GM12878 (cell line): ENCODE data around the gene EXD3. TPM values are rescaled to one million over a fixed set of nuclear protein-coding genes. Genes with fewer than 3 reads are reported as not detected.

Experiments
- ATAC-seq: fragments of 200-7000 bp; cut with Tn5 transposase; 3 replicates; pipeline ENCODE4 v1.9.1; 2020; ENCODE audit warnings: mild to moderate bottlenecking, moderate library complexity
- BruUV-seq: library from RNA; stranded (reverse); fragments of 400-500 nt; replicated peaks from 2 replicates; lab custom pipeline; 2021; lab: Mats Ljungman, UMichigan
- CTCF ChIA-PET: fragments of 300-600 bp; sonication (Branson Sonifier 250); formaldehyde crosslinking; extraction: SDS; loops from one replicate; lab custom pipeline; 2021; ENCODE audit warnings: inconsistent platforms; lab: Yijun Ruan, JAX
- POLR2A ChIA-PET: fragments of 350-600 bp; formaldehyde crosslinking; extraction: SDS; loops from one replicate; lab custom pipeline; 2021; ENCODE audit warnings: inconsistent platforms; lab: Charles Lee
- RAD21 ChIA-PET: fragments of 300-600 bp; sonication (Branson Sonifier 250); formaldehyde crosslinking; loops from one replicate; lab custom pipeline; 2023; ENCODE audit warnings: antibody characterized with exemption; ENCODE audit not compliant: unreplicated experiment; lab: Charles Lee
- SMC1A ChIA-PET: fragments of 300-600 bp; sonication (Branson Sonifier 250); formaldehyde crosslinking; loops from one replicate; lab custom pipeline; 2023; ENCODE audit not compliant: unreplicated experiment, uncharacterized antibody; lab: Charles Lee
- DNase-seq: peaks from one replicate; pipeline ENCODE4 v3.0.0-alpha.2; 2011; ENCODE audit warnings: low read depth, low spot score
- FAIRE-seq: peaks from 3 replicates; lab custom pipeline; 2011; peaks lifted over from hg19 to GRCh38; lab: Jason Lieb, UNC
- H2AFZ ChIP-seq: 2 replicates; pipeline ENCODE4 v1.6.0; 2011; ENCODE audit warnings: low read depth, low read length, control low read depth; ENCODE audit not compliant: control insufficient read depth
- H3K27ac ChIP-seq: 2 replicates; pipeline ENCODE4 v1.5.1; 2011; ENCODE audit warnings: control low read depth; ENCODE audit not compliant: control insufficient read depth, insufficient read depth
- H3K27me3 ChIP-seq, 2 experiments: replicated peaks in 1 of 2; 2 replicates each; pipeline versions ENCODE4 v1.6.0 to v1.6.1; 2011; ENCODE audit warnings: low read length in 1 of 2; ENCODE audit not compliant: control insufficient read depth in 2 of 2, insufficient read depth in 2 of 2
- H3K36me3 ChIP-seq, 2 experiments: 2 replicates each; pipeline ENCODE4 v1.5.1; 2011; ENCODE audit warnings: low read length in 1 of 2; ENCODE audit not compliant: control insufficient read depth in 2 of 2, insufficient read depth in 2 of 2
- H3K4me1 ChIP-seq: 2 replicates; pipeline ENCODE4 v1.6.1; 2011; ENCODE audit warnings: mild to moderate bottlenecking, low read length, moderate library complexity, mixed read lengths; ENCODE audit not compliant: control insufficient read depth, insufficient read depth
- H3K4me2 ChIP-seq: 2 replicates; pipeline ENCODE4 v1.6.0; 2011; ENCODE audit warnings: control low read depth; ENCODE audit not compliant: control insufficient read depth, insufficient read depth
- H3K4me3 ChIP-seq: fragments of 200-600 bp; sonication (generic); 2 replicates; pipeline ENCODE4 v1.5.1; 2016
- H3K79me2 ChIP-seq: 2 replicates; pipeline ENCODE4 v1.6.0; 2011; ENCODE audit warnings: low read length; ENCODE audit not compliant: control insufficient read depth, insufficient read depth
- H3K9ac ChIP-seq: 2 replicates; pipeline ENCODE4 v1.8.0; 2011; ENCODE audit warnings: low read length, control low read depth, mixed read lengths; ENCODE audit not compliant: control insufficient read depth, insufficient read depth
- H3K9me3 ChIP-seq: replicated peaks from 3 replicates; pipeline ENCODE4 v1.5.1; 2011; ENCODE audit warnings: mild to moderate bottlenecking, low read length; ENCODE audit not compliant: control insufficient read depth, insufficient read depth
- H4K20me1 ChIP-seq: 2 replicates; pipeline ENCODE4 v1.6.0; 2011; ENCODE audit not compliant: control insufficient read depth, insufficient read depth
- FOXM1 ChIP-seq: IDR thresholded peaks from 2 replicates; pipeline ENCODE4 v1.6.1; 2012; ENCODE audit warnings: low read depth, mild to moderate bottlenecking, inconsistent platforms, low read length, moderate library complexity
- LARP7 ChIP-seq: fragments of 450-650 bp; IDR thresholded peaks from 2 replicates; pipeline ENCODE4 v1.6.1; 2017; ENCODE audit warnings: mild to moderate bottlenecking
- NR2C2 ChIP-seq: IDR thresholded peaks from 2 replicates; pipeline ENCODE4 v1.6.1; 2011; ENCODE audit warnings: borderline replicate concordance, low read depth; ENCODE audit not compliant: control insufficient read depth, insufficient read length
- NRF1 ChIP-seq: conservative IDR thresholded peaks from 2 replicates; pipeline ENCODE4 v1.6.1; 2011; ENCODE audit warnings: mild to moderate bottlenecking, low read depth, low read length, improper control_type of control experiment
- SMAD5 ChIP-seq: IDR thresholded peaks from 2 replicates; pipeline ENCODE4 v1.6.1; 2016; ENCODE audit warnings: antibody characterized with exemption, low read depth
- TAF1 ChIP-seq: IDR thresholded peaks from 2 replicates; pipeline ENCODE4 v1.6.1; 2011; ENCODE audit warnings: mild to moderate bottlenecking, low read depth, low read length, borderline replicate concordance
- WGBS: methylation state at CpG from one replicate; pipeline ENCODE4 v1.1.6; 2016; ENCODE audit warnings: low lambda C conversion rate; ENCODE audit not compliant: insufficient replicate concordance, insufficient coverage; ENCODE audit errors: missing lambda C conversion rate; 5-methylcytosine and 5-hydroxymethylcytosine counted together
- in situ Hi-C: fragments of 300-500 bp; cut with MboI; formaldehyde crosslinking; loops from 9 replicates; pipeline ENCODE4 v1.14.3; 2018; ENCODE audit warnings: mixed read lengths
- intact Hi-C: fragments of 100-400 bp; cut with micrococcal nuclease; formaldehyde crosslinking; loops from one replicate; pipeline ENCODE4 v1.14.2; 2022; ENCODE audit not compliant: unreplicated experiment
- polyA plus RNA-seq, 11 experiments: library from polyadenylated mRNA; depleted of rRNA in 4 of 11; unstranded in 6 of 11; stranded (reverse) in 5 of 11; fragments of >200 nt; fragmentation: Nextera tagmentation in 4 of 11; fragmentation: Illumina TruSeq in 1 of 11; extraction: Ambion mirVana in 4 of 11; extraction: Trizol in 1 of 11; gene quantifications; 1 replicate in 1 of 11; 2 replicates in 10 of 11; pipeline versions ENCODE4 v1.2.1 to v1.2.3, GENCODE V29; 2011 to 2016; ENCODE audit warnings: inconsistent platforms in 2 of 11, missing spikeins in 2 of 11, low read depth in 1 of 11
- total RNA-seq, 4 experiments: library from RNA; depleted of rRNA in 3 of 4; stranded (reverse); fragments of >200 nt in 3 of 4; fragmentation: Illumina TruSeq in 1 of 4; extraction: Trizol in 1 of 4; gene quantifications; 2 replicates each; pipeline versions ENCODE4 v1.2.1 to v1.2.3, GENCODE V29; 2013 to 2021

The EXD3 gene
- total and polyA plus RNA-seq, 10 of the 15 experiments (the other 5 are each of a cell fraction or from before 2014, with no cell fraction given), result 0.21 to 7.1 (median 3.6) TPM

GRCh38 chr9:137416006-137416562 lies 6.9 kb downstream of the EXD3 start:
- no peaks in the 10 kb centered on the region for H3K36me3 ChIP-seq
- FAIRE-seq (no peak), ATAC-seq (no peak)
- BruUV-seq, result no TSS peak
- H2AFZ ChIP-seq, result no peak overlapping the region
- H3K79me2 ChIP-seq, result peaks cover 11% of the 10 kb centered on the region
- POLR2A ChIA-PET, result no interaction called here
- TF ChIP-seq LARP7, result no peak
- no peak for TF ChIP-seq SMAD5
- TF ChIP-seq NR2C2, result no peak
- TF ChIP-seq NRF1, result no peak
- TF ChIP-seq, all 136 proteins: peak for 0
- H3K4me3 ChIP-seq, result no peak overlapping the region
- H3K4me2 ChIP-seq, result no peak overlapping the region
- no peaks in the 10 kb centered on the region for H4K20me1 ChIP-seq
- no peaks in the 10 kb centered on the region for H3K27me3 ChIP-seq
- ChIA-PET SMC1A (no interaction called here), CTCF (no interaction called here), RAD21 (no interaction called here)
- in situ Hi-C loops (no loop called here), intact Hi-C loops (no loop called here)
- DNase-seq, result no peak
- no peaks in the 10 kb centered on the region for H3K9me3 ChIP-seq
- peaks cover 17% of the 10 kb centered on the region for H3K4me1 ChIP-seq
- H3K9ac ChIP-seq, result no peak overlapping the region
- WGBS, result 96% methylated on average over 20 of the region's 23 CpGs
- no peak overlapping the region for H3K27ac ChIP-seq

- FAIRE-seq, result no peak
- H3K79me2 ChIP-seq, result peaks cover 10% of the 10 kb centered on the region
- intact Hi-C loops, result no loop called here
These were observed 7.5 kb downstream of the EXD3 start for GRCh38 chr9:137415451-137415850.

More at GRCh38 chr9:137415451-137415850, 7.5 kb downstream of the EXD3 start:
- Histone ChIP-seq H3K27ac (no peak overlapping the region), H3K9ac (no peak overlapping the region), H3K4me3 (no peak overlapping the region), H3K27me3 (no peaks in the 10 kb centered on the region), H3K36me3 (no peaks in the 10 kb centered on the region), H2AFZ (no peak overlapping the region), H3K9me3 (no peaks in the 10 kb centered on the region), H4K20me1 (no peaks in the 10 kb centered on the region), H3K4me1 (peaks cover 24% of the 10 kb centered on the region)
- SMC1A ChIA-PET, result no interaction called here
- ATAC-seq (no peak), DNase-seq (no peak)
- POLR2A ChIA-PET, result no interaction called here
- in situ Hi-C loops, result no loop called here
- BruUV-seq, result no TSS peak
- no peak for TF ChIP-seq FOXM1
- no peak for TF ChIP-seq TAF1
- TF ChIP-seq, all 136 proteins: peak for 0
- ChIA-PET CTCF (interaction anchor here (1.6 kb wide), 1 partner anchor 179 kb away, joined by 4 read pairs; no protein-coding TSS in a partner anchor), RAD21 (no interaction called here)
- 83% methylated on average over 5 of the region's 5 CpGs for WGBS
- no peak overlapping the region for H3K4me2 ChIP-seq
